T-cell (primary cell): ENCODE data around the gene PRKAG2. TPM values are rescaled to one million over a fixed set of nuclear protein-coding genes. Genes with fewer than 3 reads are reported as not detected.
"Not testable (repeated sequence)": the region's sequence is repeated elsewhere in the genome, so short reads cannot be mapped to it uniquely, and the experiment has no call there.

Experiments
- ATAC-seq, 4 experiments: fragments of 200-7000 bp in 3 of 4; fragments of 150-1000 bp in 1 of 4; cut with Tn5 transposase; replicated peaks in 1 of 4; 1 replicate in 3 of 4; 2 replicates in 1 of 4; pipeline ENCODE4 v1.10.0; 2021; ENCODE audit warnings: moderate library complexity in 3 of 4, mild to moderate bottlenecking in 2 of 4, moderate number of reproducible peaks in 1 of 4
- CTCF ChIA-PET, 2 donors: fragments of 300-600 bp; sonication (Branson Sonifier 250); formaldehyde crosslinking; loops; one replicate each; lab custom pipeline; 2022; ENCODE audit warnings: antibody characterized with exemption in 2 of 2; lab: Charles Lee
- POLR2A ChIA-PET, 2 donors: fragments of 300-600 bp; sonication (Branson Sonifier 250); formaldehyde crosslinking; loops; one replicate each; lab custom pipeline; 2022; ENCODE audit warnings: antibody characterized with exemption in 2 of 2; lab: Charles Lee
- DNase-seq, 35 experiments: peaks; one replicate each; pipeline versions ENCODE4 v3.0.0 to v3.0.0-alpha.2; 2013 to 2023
- H3K27ac ChIP-seq: one replicate; pipeline ENCODE4 v1.5.1; 2013; ENCODE audit warnings: low read length
- H3K27me3 ChIP-seq, 2 experiments: replicated peaks in 1 of 2; 1 replicate in 1 of 2; 2 replicates in 1 of 2; pipeline versions ENCODE4 v1.6.1 to v1.7.0; 2013; ENCODE audit warnings: low read length in 1 of 2, mixed read lengths in 1 of 2; ENCODE audit not compliant: control insufficient read depth in 2 of 2, insufficient read depth in 2 of 2; ENCODE audit errors: extremely low read depth in 1 of 2
- H3K36me3 ChIP-seq, 2 donors: 1 replicate in 1 of 2; 2 replicates in 1 of 2; pipeline versions ENCODE4 v1.6.1 to v1.7.0; 2013; ENCODE audit warnings: low read length in 1 of 2; ENCODE audit not compliant: control insufficient read depth in 2 of 2, insufficient read depth in 1 of 2; ENCODE audit errors: extremely low read depth in 1 of 2
- H3K4me1 ChIP-seq, 2 experiments: 1 replicate in 1 of 2; 2 replicates in 1 of 2; pipeline versions ENCODE4 v1.6.1 to v1.7.0; 2013; ENCODE audit warnings: low read length in 2 of 2, mixed read lengths in 1 of 2; ENCODE audit not compliant: insufficient read depth in 2 of 2, control insufficient read depth in 1 of 2; ENCODE audit errors: extremely low read depth in 1 of 2
- H3K4me3 ChIP-seq, 2 donors: 1 replicate in 1 of 2; 2 replicates in 1 of 2; pipeline versions ENCODE4 v1.5.1 to v1.7.0; 2013; ENCODE audit warnings: mild to moderate bottlenecking in 2 of 2, low read length in 1 of 2, moderate library complexity in 1 of 2; ENCODE audit not compliant: control insufficient read depth in 1 of 2; ENCODE audit errors: extremely low read depth in 1 of 2
- H3K9me3 ChIP-seq: 2 replicates; pipeline ENCODE4 v1.7.0; 2013
- H3K27ac Mint-ChIP-seq, 2 donors: one replicate each; pipeline ENCODE4 v1.8.0; 2020 to 2021; ENCODE audit warnings: mild to moderate bottlenecking in 2 of 2, mixed read lengths in 2 of 2
- H3K27me3 Mint-ChIP-seq, 2 donors: one replicate each; pipeline ENCODE4 v1.8.0; 2021 to 2022; ENCODE audit warnings: mixed read lengths in 2 of 2
- H3K36me3 Mint-ChIP-seq: one replicate; pipeline ENCODE4 v1.8.0; 2021; ENCODE audit warnings: mixed read lengths
- H3K4me1 Mint-ChIP-seq, 3 donors: one replicate each; pipeline ENCODE4 v1.8.0; 2020 to 2022; ENCODE audit warnings: mixed read lengths in 3 of 3, mild to moderate bottlenecking in 1 of 3
- H3K4me3 Mint-ChIP-seq, 3 donors: one replicate each; pipeline ENCODE4 v1.8.0; 2020 to 2022; ENCODE audit warnings: mild to moderate bottlenecking in 3 of 3, mixed read lengths in 3 of 3, moderate library complexity in 3 of 3
- H3K9me3 Mint-ChIP-seq, 3 donors: one replicate each; pipeline ENCODE4 v1.8.0; 2020 to 2022; ENCODE audit warnings: mixed read lengths in 3 of 3
- WGBS: methylation state at CpG from one replicate; pipeline ENCODE4 v1.1.5; 2013; ENCODE audit warnings: missing lambda C conversion rate; ENCODE audit not compliant: insufficient coverage; 5-methylcytosine and 5-hydroxymethylcytosine counted together
- total RNA-seq, 35 experiments: library from RNA in 6 of 35; stranded (reverse) in 6 of 35; fragments of 120-200 nt in 1 of 35; gene quantifications; one replicate each; pipeline versions ENCODE4 v1.2.1 to v1.2.4 and lab custom pipeline; 2013 to 2026

The PRKAG2 gene
- total RNA-seq, 5 donors from 2014 or later (not counting 1 experiment from before 2014, with no cell fraction given): 43.0 to 59.9 (median 49.3) TPM

- H3K27ac ChIP-seq: no peak overlapping the region
- no peaks in the 10 kb centered on the region for H3K36me3 ChIP-seq
- H3K27ac Mint-ChIP-seq: no peak overlapping the region
- ATAC-seq (no peak), DNase-seq (no peak)
- no peaks in the 10 kb centered on the region for H3K9me3 ChIP-seq
- no peaks in the 10 kb centered on the region for H3K4me1 ChIP-seq
- CTCF ChIA-PET: no interaction called here
- H3K27me3 ChIP-seq: peaks cover 0 to 5% of the 10 kb centered on the region in 2 experiments
- peaks cover 0 to 3% of the 10 kb centered on the region in 2 donors for H3K27me3 Mint-ChIP-seq
- H3K36me3 Mint-ChIP-seq: peaks cover 3% of the 10 kb centered on the region
- no peaks in the 10 kb centered on the region for H3K4me1 Mint-ChIP-seq
- H3K4me3 ChIP-seq: no peak overlapping the region
- no CpG with 5 or more reads among the region's 1 CpG for WGBS
- peaks cover 9 to 13% (median 12%) of the 10 kb centered on the region in 3 donors for H3K9me3 Mint-ChIP-seq
- POLR2A ChIA-PET: no interaction called here
- H3K4me3 Mint-ChIP-seq: no peak overlapping the region
Measured at GRCh38 chr7:151914051-151914450, 37.1 kb upstream of the PRKAG2 start.

DNA sequence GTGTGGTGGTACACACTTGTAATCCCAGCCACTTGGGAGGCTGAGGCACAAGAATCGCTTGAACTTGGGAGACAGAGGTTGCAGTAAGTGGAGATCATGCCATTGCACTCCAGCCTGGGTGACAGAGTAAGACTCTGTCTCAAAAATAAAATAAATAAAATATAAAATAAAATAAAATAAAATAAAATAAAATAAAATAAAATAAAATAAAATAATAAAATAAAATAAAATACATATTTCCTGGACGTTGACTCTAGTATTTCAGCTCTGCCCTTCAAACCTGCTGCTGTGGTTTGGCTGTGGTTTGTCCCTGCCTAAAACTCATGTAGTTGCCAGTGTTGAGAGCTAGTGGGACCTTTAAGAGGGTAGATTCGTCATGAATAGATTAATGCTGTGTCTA lies 33.7 kb upstream of the PRKAG2 start:
- 0% methylated on average over 1 of the region's 3 CpGs for WGBS
- H3K4me1 Mint-ChIP-seq, H3K27me3 ChIP-seq, POLR2A ChIA-PET, H3K27ac ChIP-seq, CTCF ChIA-PET, H3K36me3 Mint-ChIP-seq, H3K9me3 ChIP-seq, DNase-seq, H3K4me3 Mint-ChIP-seq, H3K4me1 ChIP-seq, H3K4me3 ChIP-seq, H3K36me3 ChIP-seq, H3K27ac Mint-ChIP-seq, ATAC-seq: not testable (repeated sequence)
- H3K9me3 Mint-ChIP-seq: peaks cover 9 to 19% (median 13%) of the 10 kb centered on the region in 3 donors
- H3K27me3 Mint-ChIP-seq: peaks cover 10 to 13% of the 10 kb centered on the region in 2 donors

- H3K36me3 Mint-ChIP-seq, H3K4me1 Mint-ChIP-seq, H3K4me3 Mint-ChIP-seq, H3K27ac Mint-ChIP-seq, H3K4me3 ChIP-seq, H3K36me3 ChIP-seq, ATAC-seq, H3K27ac ChIP-seq, DNase-seq, H3K9me3 Mint-ChIP-seq, H3K4me1 ChIP-seq, H3K9me3 ChIP-seq, POLR2A ChIA-PET, CTCF ChIA-PET: not testable (repeated sequence)
- peaks cover 2 to 23% of the 10 kb centered on the region in 2 experiments for H3K27me3 ChIP-seq
- H3K27me3 Mint-ChIP-seq: peaks cover 13 to 22% of the 10 kb centered on the region in 2 donors
- no CpG with 5 or more reads among the region's 3 CpGs for WGBS
Measured at GRCh38 chr7:151907115-151907514, 30.2 kb upstream of the PRKAG2 start.

- Histone ChIP-seq H3K27ac (no peak overlapping the region), H3K4me1 (no peaks in the 10 kb centered on the region), H3K4me3 (no peak overlapping the region), H3K27me3 (peaks cover 2 to 32% of the 10 kb centered on the region in 2 experiments), H3K9me3 (no peaks in the 10 kb centered on the region), H3K36me3 (no peaks in the 10 kb centered on the region)
- no peak for DNase-seq
- Mint-ChIP-seq H3K36me3 (no peaks in the 10 kb centered on the region), H3K27me3 (peaks cover 13 to 26% of the 10 kb centered on the region in 2 donors), H3K4me1 (no peaks in the 10 kb centered on the region), H3K4me3 (no peak overlapping the region), H3K27ac (no peak overlapping the region), H3K9me3 (peaks cover 0 to 7% (median 0%) of the 10 kb centered on the region in 3 donors)
- ATAC-seq: no peak
- 21% methylated on average over 5 of the region's 5 CpGs for WGBS
- POLR2A ChIA-PET: no interaction called here
- CTCF ChIA-PET: no interaction called here
Measured at GRCh38 chr7:151905766-151906165, 28.9 kb upstream of the PRKAG2 start.

- H3K4me3 ChIP-seq: no peak overlapping the region
- ChIA-PET CTCF (no interaction called here), POLR2A (no interaction called here)
- H3K27me3 ChIP-seq: peaks cover 2 to 35% of the 10 kb centered on the region in 2 experiments
- DNase-seq (no peak), ATAC-seq (no peak)
- Mint-ChIP-seq H3K36me3 (no peaks in the 10 kb centered on the region), H3K9me3 (peaks cover 0 to 7% (median 0%) of the 10 kb centered on the region in 3 donors), H3K4me3 (no peak overlapping the region), H3K4me1 (no peaks in the 10 kb centered on the region), H3K27ac (no peak overlapping the region), H3K27me3 (peaks cover 14 to 27% of the 10 kb centered on the region in 2 donors)
- H3K36me3 ChIP-seq: no peaks in the 10 kb centered on the region
- H3K9me3 ChIP-seq: no peaks in the 10 kb centered on the region
- 54% methylated on average over 7 of the region's 9 CpGs for WGBS
- no peaks in the 10 kb centered on the region for H3K4me1 ChIP-seq
- H3K27ac ChIP-seq: no peak overlapping the region
Measured at GRCh38 chr7:151905353-151905752, 28.4 kb upstream of the PRKAG2 start.

DNA sequence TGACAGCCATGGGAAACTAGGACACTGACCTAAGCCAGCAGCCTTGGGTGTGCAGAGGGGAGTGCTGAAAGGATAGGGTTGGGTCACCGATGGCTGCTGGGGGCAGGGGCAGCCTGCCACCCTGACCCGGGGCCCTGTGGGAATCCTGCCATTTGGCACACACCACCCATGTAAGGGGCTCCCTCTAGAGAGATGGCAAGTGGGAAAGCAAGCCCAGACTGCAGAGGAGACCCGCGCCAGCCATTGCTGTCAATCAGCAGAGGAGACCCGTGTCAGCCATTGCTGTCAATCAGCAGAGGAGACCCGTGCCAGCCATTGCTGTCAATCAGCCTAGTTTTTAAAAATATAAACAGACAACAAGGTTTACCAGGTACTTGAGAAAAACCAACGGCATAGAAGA lies 27.4 kb upstream of the PRKAG2 start:
- ATAC-seq: no peak
- Mint-ChIP-seq H3K27ac (no peak overlapping the region), H3K4me1 (no peaks in the 10 kb centered on the region), H3K9me3 (peaks cover 0 to 7% (median 0%) of the 10 kb centered on the region in 3 donors), H3K27me3 (peaks cover 23 to 36% of the 10 kb centered on the region in 2 donors), H3K36me3 (no peaks in the 10 kb centered on the region), H3K4me3 (no peak overlapping the region)
- no peaks in the 10 kb centered on the region for H3K9me3 ChIP-seq
- POLR2A ChIA-PET: no interaction called here
- no peak overlapping the region for H3K4me3 ChIP-seq
- H3K27ac ChIP-seq: no peak overlapping the region
- H3K4me1 ChIP-seq: no peaks in the 10 kb centered on the region
- CTCF ChIA-PET: no interaction called here
- 72% methylated on average over 5 of the region's 7 CpGs for WGBS
- H3K27me3 ChIP-seq: peaks cover 2 to 42% of the 10 kb centered on the region in 2 experiments
- no peak for DNase-seq
- H3K36me3 ChIP-seq: no peaks in the 10 kb centered on the region
